RWPE2 (cell line): ENCODE measurements around the gene LRR1.
"Not testable (repeated sequence)": the region's sequence is repeated elsewhere in the genome, so short reads cannot be mapped to it uniquely, and the experiment has no call there.

ENCODE experiments used
- ATAC-seq: fragments of 200-7000 bp; cut with Tn5 transposase; 3 replicates; pipeline ENCODE4 v1.9.1; 2021; ENCODE audit warnings: low read depth
- DNase-seq: peaks from one replicate; pipeline ENCODE4 v3.0.0-alpha.2; 2020; ENCODE audit warnings: low spot score
- H3K27ac ChIP-seq: fragments of 450-650 bp; 2 replicates; pipeline ENCODE4 v1.5.1; 2017; ENCODE audit warnings: mild to moderate bottlenecking; ENCODE audit not compliant: poor library complexity, severe bottlenecking
- H3K27me3 ChIP-seq: fragments of 250-450 bp; sonication (Bioruptor Pico); 2 replicates; pipeline ENCODE4 v1.5.1; 2021; ENCODE audit warnings: mild to moderate bottlenecking, moderate library complexity; ENCODE audit not compliant: insufficient read depth, poor library complexity, severe bottlenecking
- H3K36me3 ChIP-seq: fragments of 250-450 bp; sonication (Bioruptor Pico); 2 replicates; pipeline ENCODE4 v1.5.1; 2020; ENCODE audit warnings: low read depth, mild to moderate bottlenecking, moderate library complexity
- H3K4me1 ChIP-seq: fragments of 250-450 bp; sonication (Bioruptor Pico); 2 replicates; pipeline ENCODE4 v1.5.1; 2021; ENCODE audit warnings: mild to moderate bottlenecking, moderate library complexity; ENCODE audit not compliant: insufficient read depth, poor library complexity, severe bottlenecking
- H3K4me3 ChIP-seq: fragments of 250-450 bp; sonication (Bioruptor Pico); 2 replicates; pipeline ENCODE4 v1.5.1; 2021; ENCODE audit warnings: mild to moderate bottlenecking, moderate library complexity; ENCODE audit not compliant: severe bottlenecking
- H3K9me3 ChIP-seq: fragments of 250-450 bp; sonication (Bioruptor Pico); 2 replicates; pipeline ENCODE4 v1.5.1; 2021; ENCODE audit warnings: mild to moderate bottlenecking, moderate library complexity; ENCODE audit not compliant: severe bottlenecking
- TF ChIP-seq, protein P1 (sequence below): fragments of 450-650 bp; IDR thresholded peaks from one replicate; pipeline ENCODE4 v1.5.1; 2017; ENCODE audit warnings: mild to moderate bottlenecking, moderate library complexity; ENCODE audit not compliant: poor library complexity, severe bottlenecking

LRR1 gene

DNA sequence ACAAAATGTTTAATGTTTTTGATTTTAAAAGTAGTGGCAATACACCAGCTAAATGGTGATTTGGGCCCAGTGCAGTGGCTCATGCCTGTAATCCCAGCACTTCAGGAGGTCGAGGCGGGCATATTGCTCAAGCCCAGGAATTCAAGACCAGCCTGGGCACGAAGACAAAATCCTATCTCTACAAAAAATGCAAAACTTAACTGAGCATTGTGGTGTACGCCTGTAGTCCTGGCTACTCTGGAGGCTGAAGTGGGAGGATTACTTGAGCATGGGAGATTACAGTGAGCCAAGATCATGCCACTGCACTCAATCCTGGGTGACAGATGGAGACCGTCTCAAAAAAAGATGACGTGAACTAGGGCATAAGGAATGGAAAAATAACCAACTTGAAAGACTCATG, 17.0 kb downstream of the LRR1 start:
- ATAC-seq (no peak), DNase-seq (no peak)
- H3K27me3 ChIP-seq = no peaks in the 10 kb centered on the region
- H3K36me3 ChIP-seq = peaks cover 70% of the 10 kb centered on the region
- TF ChIP-seq, protein P1, sequence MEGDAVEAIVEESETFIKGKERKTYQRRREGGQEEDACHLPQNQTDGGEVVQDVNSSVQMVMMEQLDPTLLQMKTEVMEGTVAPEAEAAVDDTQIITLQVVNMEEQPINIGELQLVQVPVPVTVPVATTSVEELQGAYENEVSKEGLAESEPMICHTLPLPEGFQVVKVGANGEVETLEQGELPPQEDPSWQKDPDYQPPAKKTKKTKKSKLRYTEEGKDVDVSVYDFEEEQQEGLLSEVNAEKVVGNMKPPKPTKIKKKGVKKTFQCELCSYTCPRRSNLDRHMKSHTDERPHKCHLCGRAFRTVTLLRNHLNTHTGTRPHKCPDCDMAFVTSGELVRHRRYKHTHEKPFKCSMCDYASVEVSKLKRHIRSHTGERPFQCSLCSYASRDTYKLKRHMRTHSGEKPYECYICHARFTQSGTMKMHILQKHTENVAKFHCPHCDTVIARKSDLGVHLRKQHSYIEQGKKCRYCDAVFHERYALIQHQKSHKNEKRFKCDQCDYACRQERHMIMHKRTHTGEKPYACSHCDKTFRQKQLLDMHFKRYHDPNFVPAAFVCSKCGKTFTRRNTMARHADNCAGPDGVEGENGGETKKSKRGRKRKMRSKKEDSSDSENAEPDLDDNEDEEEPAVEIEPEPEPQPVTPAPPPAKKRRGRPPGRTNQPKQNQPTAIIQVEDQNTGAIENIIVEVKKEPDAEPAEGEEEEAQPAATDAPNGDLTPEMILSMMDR = no peak
- H3K27ac ChIP-seq = peak overlapping the region; percentile 10
- peaks cover 16% of the 10 kb centered on the region for H3K4me1 ChIP-seq
- no peaks in the 10 kb centered on the region for H3K9me3 ChIP-seq
- H3K4me3 ChIP-seq = no peak overlapping the region

DNA sequence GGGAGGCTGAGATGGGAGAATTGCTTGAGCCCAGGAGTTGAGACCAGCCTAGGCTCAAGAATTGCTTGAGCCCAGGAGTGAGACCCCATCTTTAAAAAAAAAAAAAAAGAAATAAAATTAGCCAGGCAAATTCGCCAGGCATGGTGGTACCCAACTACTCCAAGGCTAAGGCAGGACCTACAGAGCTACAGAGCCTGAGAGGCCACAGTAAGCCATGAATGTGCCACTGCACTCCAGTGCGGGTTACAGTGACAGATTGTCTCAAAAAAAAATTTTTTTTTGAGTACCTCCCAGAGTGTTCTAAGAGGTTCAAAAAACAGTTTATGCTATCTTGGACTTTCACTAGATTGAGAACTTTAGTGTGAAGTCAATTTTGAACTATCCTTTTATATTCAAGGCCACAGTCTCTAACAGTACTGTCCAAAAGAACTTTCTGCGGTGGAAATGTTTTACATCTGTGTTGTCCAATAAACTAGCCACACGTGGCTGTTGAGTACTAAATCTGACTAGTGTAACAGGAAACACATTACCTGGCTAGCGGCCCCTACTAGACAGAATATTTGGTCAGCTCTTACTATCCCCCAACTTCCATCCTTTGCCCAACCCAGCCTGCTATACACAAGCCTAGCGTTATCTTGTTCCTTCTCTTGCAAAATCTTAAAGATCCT, 19.2 kb downstream of the LRR1 start:
- Histone ChIP-seq H3K4me3 (no peak overlapping the region), H3K4me1 (peaks cover 18% of the 10 kb centered on the region), H3K27ac (peak overlapping the region; percentile 81), H3K36me3 (peaks cover 56% of the 10 kb centered on the region), H3K9me3 (no peaks in the 10 kb centered on the region), H3K27me3 (no peaks in the 10 kb centered on the region)
- no peak for DNase-seq
- ATAC-seq = no peak
- TF ChIP-seq, protein P1 = no peak

DNA sequence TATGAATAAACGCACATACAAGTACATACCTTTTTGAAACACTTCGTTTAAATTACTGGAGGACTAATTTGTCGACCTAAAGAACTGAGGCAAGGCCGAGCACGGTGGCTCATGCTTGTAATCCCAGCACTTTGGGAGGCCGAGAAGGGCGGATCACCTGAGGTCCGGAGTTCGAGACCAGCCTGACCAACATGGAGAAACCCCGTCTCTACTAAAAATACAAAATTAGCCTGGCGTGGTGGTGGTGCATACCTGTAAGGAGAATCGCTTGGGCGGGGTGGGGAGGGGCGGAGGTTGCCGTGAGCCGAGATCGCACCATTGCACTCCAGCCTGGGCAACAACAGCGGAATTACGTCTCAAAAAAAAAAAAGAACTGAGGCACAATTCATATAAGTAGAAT, 20.5 kb downstream of the LRR1 start:
- peaks cover 58% of the 10 kb centered on the region for H3K36me3 ChIP-seq
- peak overlapping the region; percentile 81 for H3K27ac ChIP-seq
- H3K4me1 ChIP-seq = peaks cover 30% of the 10 kb centered on the region

DNA sequence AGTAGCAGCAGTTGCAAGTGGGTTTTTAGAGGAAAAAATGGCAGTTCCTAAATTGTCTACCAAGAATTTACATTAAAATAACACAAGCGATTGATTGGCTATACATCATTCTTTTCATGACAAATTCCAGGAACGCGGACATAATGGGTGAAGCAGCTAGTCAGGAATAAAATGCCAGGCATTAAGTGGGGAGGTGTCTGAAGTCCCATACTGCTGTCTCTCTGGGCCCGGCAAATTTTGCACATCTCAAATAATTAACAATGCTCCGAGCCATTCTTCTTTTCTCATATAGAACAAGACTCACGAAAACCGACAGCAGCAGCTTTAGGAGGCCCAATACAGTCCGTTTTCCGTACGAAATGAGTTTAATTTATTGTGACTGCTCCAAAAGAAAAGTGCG, 21.0 kb downstream of the LRR1 start:
- Histone ChIP-seq H3K4me3 (peak overlapping the region; percentile 76), H3K27me3 (no peaks in the 10 kb centered on the region), H3K9me3 (no peaks in the 10 kb centered on the region), H3K27ac (peak overlapping the region; percentile 81), H3K4me1 (peaks cover 34% of the 10 kb centered on the region), H3K36me3 (peaks cover 58% of the 10 kb centered on the region)
- TF ChIP-seq, protein P1 = no peak
- ATAC-seq (no peak), DNase-seq (no peak)

More for the DNA sequence above, 20.5 kb downstream of the LRR1 start:
- H3K27me3 ChIP-seq, ATAC-seq, H3K9me3 ChIP-seq, DNase-seq: not testable (repeated sequence)
- H3K4me3 ChIP-seq = peak overlapping the region; percentile 76

DNA sequence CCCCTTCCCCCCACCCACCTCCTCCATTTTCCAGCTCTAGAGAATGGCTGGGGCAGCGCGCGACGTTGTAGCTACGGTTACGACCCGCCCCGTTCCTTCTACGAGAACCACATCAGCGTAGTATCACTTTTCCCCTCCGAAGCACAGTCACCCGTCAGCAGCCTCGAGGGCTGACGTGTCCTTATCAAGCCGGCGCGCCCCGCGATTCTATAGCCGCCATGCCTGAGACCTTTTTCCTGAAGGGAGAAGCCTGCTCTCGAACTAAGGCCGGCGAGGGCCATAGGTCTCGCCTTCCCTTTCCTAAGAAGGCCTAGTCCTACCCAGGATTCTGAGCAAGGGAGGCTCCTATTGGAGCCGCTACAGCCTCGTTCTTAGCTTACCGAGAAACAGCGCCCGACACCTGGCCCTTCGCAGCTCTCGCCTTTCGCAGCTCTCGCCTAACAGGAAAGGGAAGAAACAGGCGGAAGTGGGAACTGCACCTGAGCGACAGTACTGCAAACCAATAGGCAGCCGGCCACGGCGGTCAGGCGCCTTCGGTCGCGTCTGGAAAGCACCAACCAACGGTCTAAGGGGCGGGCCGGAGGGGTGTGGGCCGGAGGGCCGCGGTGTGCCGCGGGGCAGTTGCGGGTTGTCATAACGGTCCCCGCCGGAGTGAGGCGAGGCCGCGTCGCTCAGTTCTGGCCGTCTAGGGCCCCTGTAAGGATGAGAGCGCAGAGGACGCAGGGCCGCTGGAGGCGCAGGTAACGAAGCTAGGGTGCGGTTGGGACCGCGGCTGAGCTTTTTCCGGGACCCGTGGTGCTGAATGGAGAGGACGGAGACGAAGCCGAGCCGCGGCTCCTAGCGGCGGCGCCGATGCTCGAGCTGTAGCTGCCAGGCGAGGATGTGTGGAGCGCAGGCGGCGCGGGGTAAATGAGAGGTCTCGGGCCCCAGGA, 21.7 kb downstream of the LRR1 start, which contains the start of the genes MGAT2 and RPL36AL:
Gene MGAT2 (plus strand): TSS at position 618 of the 932 bp plus-strand sequence. CDS start 470 bp downstream, outside the sequence.
Gene RPL36AL (minus strand): TSS at position 445 of the 932 bp plus-strand sequence. CDS start 1,522 bp downstream, outside the sequence.
- Histone ChIP-seq H3K27ac (peak within 1 kb of the TSS; percentile 81), H3K27me3 (no peaks in the 10 kb centered on the region), H3K4me3 (peak within 1 kb of the TSS; percentile 76), H3K4me1 (peaks cover 34% of the 10 kb centered on the region), H3K9me3 (no peaks in the 10 kb centered on the region), H3K36me3 (peaks cover 60% of the 10 kb centered on the region)
- TF ChIP-seq, protein P1 = peak; percentile 39
- ATAC-seq (peak; percentile 92), DNase-seq (peak; percentile 99)
